HepG2 (cell line): Measurements from ENCODE around the gene TRNP1. TPM values are rescaled to one million over a fixed set of nuclear protein-coding genes. Genes with fewer than 3 reads are reported as not detected.

Source experiments
- ATAC-seq: fragments of 200-7000 bp; cut with Tn5 transposase; 3 replicates; pipeline ENCODE4 v1.9.1; 2020; ENCODE audit warnings: mild to moderate bottlenecking, moderate library complexity
- BruUV-seq: library from RNA; stranded (reverse); fragments of 400-500 nt; replicated peaks from 2 replicates; lab custom pipeline; 2021; lab: Mats Ljungman, UMichigan
- CTCF ChIA-PET: fragments of 300-600 bp; formaldehyde crosslinking; extraction: SDS; loops from one replicate; lab custom pipeline; 2021; ENCODE audit warnings: low total read pairs, inconsistent platforms, low intra/inter-chr PET ratio; lab: Yijun Ruan, JAX
- POLR2A ChIA-PET: fragments of 350-600 bp; sonication (Branson Sonifier 250); formaldehyde crosslinking; loops from one replicate; lab custom pipeline; 2020; ENCODE audit warnings: antibody characterized with exemption, inconsistent platforms; lab: Yijun Ruan, JAX
- DNase-seq: peaks from one replicate; pipeline ENCODE4 v3.0.0-alpha.2; 2015; ENCODE audit warnings: low spot score
- FAIRE-seq: peaks from 3 replicates; lab custom pipeline; 2011; peaks lifted over from hg19 to GRCh38; lab: Jason Lieb, UNC
- H2AFZ ChIP-seq: one replicate; pipeline ENCODE4 v1.6.1; 2011; ENCODE audit warnings: low read length, inconsistent platforms
- H3K27ac ChIP-seq: fragments of 300-600 bp; 3 replicates; pipeline ENCODE4 v1.8.0; 2011; ENCODE audit warnings: mixed run types, mild to moderate bottlenecking, mixed read lengths, low read length, inconsistent platforms; ENCODE audit not compliant: insufficient read depth; ENCODE audit errors: extremely low read length
- H3K27me3 ChIP-seq, 2 experiments: fragments of 200-600 bp in 1 of 2; 2 replicates in 1 of 2; 3 replicates in 1 of 2; pipeline versions ENCODE4 v1.6.0 to v1.8.0; 2011; ENCODE audit warnings: low read length in 2 of 2, mild to moderate bottlenecking in 2 of 2, moderate library complexity in 2 of 2, inconsistent platforms in 1 of 2; ENCODE audit not compliant: insufficient read depth in 2 of 2, control insufficient read depth in 1 of 2
- H3K36me3 ChIP-seq, 2 experiments: fragments of 200-600 bp in 1 of 2; replicated peaks in 1 of 2; 2 replicates in 1 of 2; 3 replicates in 1 of 2; pipeline versions ENCODE4 v1.5.1 to v1.8.0; 2011; ENCODE audit warnings: low read length in 2 of 2, inconsistent platforms in 1 of 2; ENCODE audit not compliant: insufficient read depth in 2 of 2, control insufficient read depth in 1 of 2
- H3K4me1 ChIP-seq: 2 replicates; pipeline ENCODE4 v1.5.1; 2012; ENCODE audit warnings: low read length, inconsistent platforms; ENCODE audit not compliant: insufficient read depth
- H3K4me2 ChIP-seq: 2 replicates; pipeline ENCODE4 v1.6.0; 2011; ENCODE audit warnings: low read depth, low read length, inconsistent platforms
- H3K4me3 ChIP-seq, 3 experiments: fragments of 200-600 bp in 1 of 3; sonication (generic), shearing (Covaris generic) in 1 of 3; replicated peaks in 1 of 3; 2 replicates each; pipeline ENCODE4 v1.5.1; 2011 to 2016; ENCODE audit warnings: low read length in 3 of 3, inconsistent platforms in 2 of 3, low read depth in 2 of 3, mild to moderate bottlenecking in 2 of 3, control low read depth in 1 of 3, mixed read lengths in 1 of 3; ENCODE audit not compliant: insufficient read depth in 1 of 3
- H3K79me2 ChIP-seq: one replicate; pipeline ENCODE4 v1.6.1; 2011; ENCODE audit warnings: low read length, inconsistent platforms; ENCODE audit not compliant: insufficient read depth
- H3K9ac ChIP-seq: 2 replicates; pipeline ENCODE4 v1.6.0; 2011; ENCODE audit warnings: mild to moderate bottlenecking, low read depth, low read length, inconsistent platforms; ENCODE audit not compliant: insufficient read depth
- H3K9me3 ChIP-seq: 2 replicates; pipeline ENCODE4 v1.5.1; 2012; ENCODE audit warnings: mild to moderate bottlenecking, low read length
- H4K20me1 ChIP-seq: 2 replicates; pipeline ENCODE4 v1.6.0; 2011; ENCODE audit warnings: inconsistent platforms, mild to moderate bottlenecking, low read length, moderate library complexity; ENCODE audit not compliant: insufficient read depth
- ARID2 ChIP-seq: sonication (generic); formaldehyde crosslinking; IDR thresholded peaks from 2 replicates; pipeline ENCODE4 v1.8.1; 2022; ENCODE audit warnings: mild to moderate bottlenecking, missing genetic modification reagents, borderline replicate concordance
- BHLHE40 ChIP-seq: IDR thresholded peaks from 2 replicates; pipeline ENCODE4 v1.6.1; 2011; ENCODE audit warnings: low read length, improper control_type of control experiment
- CTCF ChIP-seq: sonication (generic); formaldehyde crosslinking; IDR thresholded peaks from 2 replicates; pipeline ENCODE4 v1.5.0; 2020; ENCODE audit warnings: mild to moderate bottlenecking, missing genetic modification reagents, moderate library complexity
- ELF1 ChIP-seq: sonication (generic); formaldehyde crosslinking; IDR thresholded peaks from 2 replicates; pipeline ENCODE4 v1.4.0; 2020; ENCODE audit warnings: missing genetic modification reagents
- ETV5 ChIP-seq: IDR thresholded peaks from 2 replicates; pipeline ENCODE4 v1.6.1; 2018; ENCODE audit warnings: missing biosample characterization, missing genetic modification reagents, inconsistent platforms, borderline replicate concordance
- HOXA3 ChIP-seq: sonication (generic); formaldehyde crosslinking; IDR thresholded peaks from 2 replicates; pipeline ENCODE4 v1.5.0; 2020; ENCODE audit warnings: missing genetic modification reagents
- MAX ChIP-seq: IDR thresholded peaks from 2 replicates; pipeline ENCODE4 v1.6.1; 2012; ENCODE audit warnings: inconsistent platforms
- MYC ChIP-seq: sonication (generic); formaldehyde crosslinking; IDR thresholded peaks from 2 replicates; pipeline ENCODE4 v1.9.0; 2021; ENCODE audit warnings: missing genetic modification reagents, borderline replicate concordance
- NR2F1 ChIP-seq, 2 experiments: fragments of 450-650 bp in 1 of 2; formaldehyde crosslinking in 1 of 2; IDR thresholded peaks; 2 replicates each; pipeline versions ENCODE4 v1.5.0 to v1.6.1; 2016 to 2020; ENCODE audit warnings: mild to moderate bottlenecking in 1 of 2, missing compliant biosample characterization in 1 of 2, missing genetic modification reagents in 1 of 2, moderate library complexity in 1 of 2
- NR2F6 ChIP-seq, 2 experiments: IDR thresholded peaks; 2 replicates each; pipeline ENCODE4 v1.6.1; 2016; ENCODE audit warnings: antibody characterized with exemption in 1 of 2, mild to moderate bottlenecking in 1 of 2
- ONECUT2 ChIP-seq: sonication (generic); formaldehyde crosslinking; IDR thresholded peaks from 2 replicates; pipeline ENCODE4 v1.4.0; 2020; ENCODE audit warnings: missing genetic modification reagents
- RXRA ChIP-seq: sonication (generic); formaldehyde crosslinking; IDR thresholded peaks from 2 replicates; pipeline ENCODE4 v1.5.1; 2020; ENCODE audit warnings: missing genetic modification reagents
- SALL1 ChIP-seq: sonication (generic); formaldehyde crosslinking; IDR thresholded peaks from 2 replicates; pipeline ENCODE4 v1.8.0; 2022; ENCODE audit warnings: mild to moderate bottlenecking, missing genetic modification reagents
- SIX1 ChIP-seq: sonication (generic); formaldehyde crosslinking; IDR thresholded peaks from 2 replicates; pipeline ENCODE4 v1.4.0; 2020; ENCODE audit warnings: missing genetic modification reagents, borderline replicate concordance
- STAG1 ChIP-seq: sonication (generic); formaldehyde crosslinking; IDR thresholded peaks from 2 replicates; pipeline ENCODE4 v1.4.0; 2020; ENCODE audit warnings: missing genetic modification reagents
- TEAD3 ChIP-seq: optimal IDR thresholded peaks from 2 replicates; pipeline ENCODE3; 2016; ENCODE audit warnings: borderline replicate concordance
- XRCC5 ChIP-seq: fragments of 200-400 bp; formaldehyde crosslinking; optimal IDR thresholded peaks from 2 replicates; pipeline ENCODE3; 2017; ENCODE audit warnings: mild to moderate bottlenecking, low read length
- ZNF512 ChIP-seq: sonication (generic); formaldehyde crosslinking; IDR thresholded peaks from 2 replicates; pipeline ENCODE4 v1.4.0; 2020; ENCODE audit warnings: mild to moderate bottlenecking, missing genetic modification reagents
- ZNF782 ChIP-seq: sonication (generic); formaldehyde crosslinking; IDR thresholded peaks from 2 replicates; pipeline ENCODE4 v1.4.0; 2020; ENCODE audit warnings: missing genetic modification reagents, mild to moderate bottlenecking, borderline replicate concordance
- WGBS: methylation state at CpG from one replicate; pipeline ENCODE4 v1.1.6; 2017; ENCODE audit warnings: low lambda C conversion rate; 5-methylcytosine and 5-hydroxymethylcytosine counted together
- in situ Hi-C: cut with HindIII; loops from 2 replicates; pipeline ENCODE4 v1.10.0; 2017; ENCODE audit warnings: low pct_unique_long_range_greater_than_20kb; ENCODE audit not compliant: extremely low pct_ligation_motif_present
- intact Hi-C: fragments of 100-400 bp; cut with micrococcal nuclease; formaldehyde crosslinking; loops from one replicate; pipeline ENCODE4 v1.10.0; 2022; ENCODE audit not compliant: unreplicated experiment
- polyA plus RNA-seq, 8 experiments: library from polyadenylated mRNA; depleted of rRNA in 3 of 8; stranded (reverse) in 7 of 8; unstranded in 1 of 8; fragments of >200 nt; fragmentation: Illumina TruSeq in 4 of 8; extraction: Trizol in 4 of 8; gene quantifications; 2 replicates each; pipeline versions ENCODE4 v1.2.1 to v1.2.3, GENCODE V29; 2011 to 2016; ENCODE audit warnings: low read depth in 4 of 8, missing spikeins in 1 of 8, mixed read lengths in 1 of 8; ENCODE audit not compliant: insufficient read depth in 1 of 8
- total RNA-seq, 5 experiments: library from RNA; depleted of rRNA; stranded (reverse); fragments of >200 nt; fragmentation: Illumina TruSeq; extraction: Trizol; gene quantifications; 2 replicates each; pipeline ENCODE4 v1.2.3, GENCODE V29; 2016; ENCODE audit warnings: low read depth in 1 of 5

The TRNP1 gene
- total and polyA plus RNA-seq, 2 of the 13 experiments (the other 11 are each of a cell fraction or from before 2014, with no cell fraction given): 42.0 to 158 TPM

DNA sequence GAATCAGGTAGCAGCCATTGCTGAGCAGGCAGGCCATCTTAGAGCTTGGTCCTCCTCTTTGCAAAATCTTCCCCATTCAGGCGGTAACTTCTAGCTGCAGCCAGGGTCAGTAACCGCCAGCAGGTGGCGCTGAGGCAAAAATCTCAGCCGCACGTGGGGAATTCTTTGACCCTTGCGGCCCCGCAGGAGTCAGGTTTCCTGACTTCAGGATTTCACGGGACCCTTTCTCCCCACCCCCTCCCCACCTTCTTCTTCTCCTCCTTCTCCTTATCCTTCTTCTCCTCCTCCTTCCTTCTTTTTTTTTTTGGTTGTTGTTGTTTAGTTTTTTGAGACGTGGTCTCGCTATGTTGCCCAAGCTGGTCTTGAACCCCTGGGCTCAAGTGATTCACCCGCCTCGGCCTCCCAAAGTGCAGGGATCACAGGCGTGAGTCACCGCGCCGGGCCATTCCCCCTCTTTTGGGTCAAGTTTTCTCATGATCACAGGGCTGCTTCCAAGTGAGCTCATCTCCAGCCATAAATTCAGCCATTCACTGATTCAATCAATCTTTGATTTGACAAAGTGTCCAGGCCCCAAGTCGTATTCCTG lies 52.6 kb downstream of the TRNP1 start:
- no peaks in the 10 kb centered on the region for H3K79me2 ChIP-seq
- DNase-seq: peak; percentile 38
- no peaks in the 10 kb centered on the region for H3K9me3 ChIP-seq
- POLR2A ChIA-PET: interaction anchor here (0.7 to 1.3 kb wide), 2 partner anchors 39 to 52 kb away, joined by 3 to 5 read pairs; no protein-coding TSS in a partner anchor
- H3K27me3 ChIP-seq: peaks cover 6 to 28% of the 10 kb centered on the region in 2 experiments; a peak in 4 of 5 replicates
- intact Hi-C loops (loop anchor here (10.0 kb wide), 1 partner anchor 81 kb away; the partner anchor contains the start of gene KDF1), in situ Hi-C loops (loop anchor here (5.0 to 10.0 kb wide), 2 partner anchors 51 to 239 kb away; no protein-coding TSS in a partner anchor)
- peaks cover 8% of the 10 kb centered on the region; the same call in 1 of the 2 replicates for H3K4me1 ChIP-seq
- H2AFZ ChIP-seq: no peak overlapping the region
- no peak overlapping the region for H3K27ac ChIP-seq
- no peak overlapping the region for H3K4me3 ChIP-seq
- no peaks in the 10 kb centered on the region for H4K20me1 ChIP-seq
- ATAC-seq: peak; percentile 51; the same call in 2 of the 3 replicates
- CTCF ChIA-PET: interaction anchor here (1.7 to 4.6 kb wide), 2 partner anchors 50 to 239 kb away, joined by 9 to 95 read pairs; no protein-coding TSS in a partner anchor
- WGBS: 4% methylated on average over 16 of the region's 17 CpGs
- no TSS peak for BruUV-seq
- FAIRE-seq: peak; percentile 23
- no peak overlapping the region for H3K9ac ChIP-seq
- H3K36me3 ChIP-seq: no peaks in the 10 kb centered on the region
- peak overlapping the region; percentile 24; the same call in 1 of the 2 replicates for H3K4me2 ChIP-seq
- peak; percentile 31; the same call in 1 of the 2 replicates for TF ChIP-seq SALL1
- TF ChIP-seq STAG1: peak; percentile 54
- peak; percentile 63 for TF ChIP-seq TEAD3 (CRISPR knock-in tag)
- TF ChIP-seq MAX: peak; percentile 74
- peak; percentile 75; the same call in 1 of the 2 replicates for TF ChIP-seq ZNF512
- 0 out of 2 replicates have a peak, but pooled peaks have one; percentile 9 for TF ChIP-seq ETV5
- peak; percentile 82 for TF ChIP-seq CTCF (CRISPR knock-in tag)
- TF ChIP-seq HOXA3 (CRISPR knock-in tag): peak; percentile 28; the same call in 1 of the 2 replicates
- TF ChIP-seq ONECUT2: no peak
- TF ChIP-seq NR2F6 (IDR thresholded peaks at IDR 0.05): peak; percentile 63
- TF ChIP-seq NR2F6 (CRISPR knock-in tag; IDR thresholded peaks at IDR 0.05): peak; percentile 74
- TF ChIP-seq ELF1 (CRISPR knock-in tag): no peak
- peak; percentile 73 for TF ChIP-seq SIX1 (CRISPR knock-in tag)
- no peak for TF ChIP-seq ZNF782
- 0 out of 4 replicates have a peak, but pooled peaks of 1 of the 2 experiments have one; percentile 47 for TF ChIP-seq NR2F1 (CRISPR knock-in tag; IDR thresholded peaks at IDR 0.05)
- TF ChIP-seq BHLHE40: peak; percentile 88
- 0 out of 2 replicates have a peak, but pooled peaks have one; percentile 16 for TF ChIP-seq RXRA (CRISPR knock-in tag)
- TF ChIP-seq ARID2 (CRISPR knock-in tag): no peak
- TF ChIP-seq XRCC5: peak; percentile 50
- peak; percentile 75; the same call in 1 of the 2 replicates for TF ChIP-seq MYC (CRISPR knock-in tag)
